ENCODE measurements around the gene ANKS3. TPM values are rescaled to one million over a fixed set of nuclear protein-coding genes. Genes with fewer than 3 reads are reported as not detected.

Gene ANKS3
- total RNA-seq, 2 donors from 2014 or later, result 19.0 to 39.1 TPM

- no peak overlapping the region for H3K27ac Mint-ChIP-seq
Observed at GRCh38 chr16:4685292-4685691, 48.8 kb downstream of the ANKS3 start.

GRCh38 chr16:4684763-4685162 lies 49.3 kb downstream of the ANKS3 start:
- H3K27ac Mint-ChIP-seq, result no peak overlapping the region
- DNase-seq (ENCODE audit: low spot score) (peak; percentile 41), ATAC-seq (no peak)
- H3K9me3 Mint-ChIP-seq, result no peaks in the 10 kb centered on the region
- H3K4me1 Mint-ChIP-seq (ENCODE audit: low read depth in 2 of 2), result no peaks in the 10 kb centered on the region
- no peaks in the 10 kb centered on the region for H3K27me3 Mint-ChIP-seq
- no peak overlapping the region for H3K4me3 Mint-ChIP-seq
- H3K36me3 Mint-ChIP-seq, result no peaks in the 10 kb centered on the region

More at GRCh38 chr16:4685292-4685691, 48.8 kb downstream of the ANKS3 start:
- ATAC-seq (no peak), DNase-seq (ENCODE audit: low spot score) (no peak)
- H3K4me1 Mint-ChIP-seq (ENCODE audit: low read depth in 2 of 2), result no peaks in the 10 kb centered on the region
- H3K4me3 Mint-ChIP-seq, result no peak overlapping the region
- no peaks in the 10 kb centered on the region for H3K36me3 Mint-ChIP-seq
- no peaks in the 10 kb centered on the region for H3K9me3 Mint-ChIP-seq
- H3K27me3 Mint-ChIP-seq, result no peaks in the 10 kb centered on the region

- no peak overlapping the region for H3K27ac Mint-ChIP-seq
- H3K4me1 Mint-ChIP-seq (ENCODE audit: low read depth in 2 of 2), result no peaks in the 10 kb centered on the region
- H3K9me3 Mint-ChIP-seq, result no peaks in the 10 kb centered on the region
- no peak overlapping the region for H3K4me3 Mint-ChIP-seq
- DNase-seq (ENCODE audit: low spot score), result peak; percentile 46
- H3K36me3 Mint-ChIP-seq, result no peaks in the 10 kb centered on the region
- no peak for ATAC-seq
- H3K27me3 Mint-ChIP-seq, result no peaks in the 10 kb centered on the region
Observed at GRCh38 chr16:4684058-4684715, 49.9 kb downstream of the ANKS3 start.

GRCh38 chr16:4683255-4684057 lies 50.6 kb downstream of the ANKS3 start:
- no peaks in the 10 kb centered on the region for H3K27me3 Mint-ChIP-seq
- H3K4me1 Mint-ChIP-seq (ENCODE audit: low read depth in 2 of 2), result peaks cover 0 to under 1% of the 10 kb centered on the region in 2 donors
- no peak for ATAC-seq
- H3K36me3 Mint-ChIP-seq, result no peaks in the 10 kb centered on the region
- no peaks in the 10 kb centered on the region for H3K9me3 Mint-ChIP-seq
- H3K27ac Mint-ChIP-seq, result no peak overlapping the region
- no peak for DNase-seq (ENCODE audit: low spot score)
- no peak overlapping the region for H3K4me3 Mint-ChIP-seq

DNA sequence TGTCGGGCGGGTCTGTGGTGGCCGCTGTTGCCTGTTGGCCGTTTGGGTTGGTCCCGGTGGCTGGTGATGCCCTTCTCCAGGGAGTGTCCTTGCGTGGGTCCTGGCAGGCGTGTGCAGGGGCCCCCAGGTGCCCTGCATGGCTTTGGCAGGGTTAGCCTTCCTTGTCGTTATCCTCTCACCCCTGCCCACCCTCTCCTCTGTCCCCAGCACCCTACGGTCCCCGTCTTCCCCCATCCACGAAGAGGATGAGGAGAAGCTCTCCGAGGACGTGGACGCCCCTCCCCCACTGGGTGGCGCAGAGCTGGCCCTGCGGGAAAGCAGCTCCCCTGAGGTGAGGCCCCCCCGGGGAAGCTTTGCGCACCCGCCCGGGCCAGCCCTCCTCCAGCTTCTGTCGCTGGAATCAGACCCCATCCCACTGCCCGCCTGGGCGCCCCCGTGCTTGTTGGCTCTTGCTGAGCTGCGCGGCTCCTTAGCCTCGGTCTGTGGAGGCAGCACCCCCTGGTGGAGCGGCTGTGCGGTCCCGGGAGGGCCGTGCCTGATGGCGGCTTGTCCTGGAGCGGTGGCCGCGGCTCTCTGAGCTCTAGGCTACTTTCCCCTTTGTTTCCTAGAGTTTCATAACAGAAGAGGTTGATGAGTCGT lies 51.3 kb downstream of the ANKS3 start:
- ATAC-seq, result no peak
- no peak for DNase-seq (ENCODE audit: low spot score)
- Mint-ChIP-seq H3K4me1 (ENCODE audit: low read depth in 2 of 2) (peaks cover 0 to 4% of the 10 kb centered on the region in 2 donors), H3K27me3 (no peaks in the 10 kb centered on the region), H3K4me3 (no peak overlapping the region), H3K27ac (no peak overlapping the region), H3K9me3 (no peaks in the 10 kb centered on the region), H3K36me3 (no peaks in the 10 kb centered on the region)

- Mint-ChIP-seq H3K4me3 (no peak overlapping the region), H3K4me1 (ENCODE audit: low read depth in 2 of 2) (peaks cover 0 to 4% of the 10 kb centered on the region in 2 donors), H3K27me3 (no peaks in the 10 kb centered on the region), H3K9me3 (no peaks in the 10 kb centered on the region), H3K36me3 (no peaks in the 10 kb centered on the region), H3K27ac (no peak overlapping the region)
- DNase-seq (ENCODE audit: low spot score) (no peak), ATAC-seq (no peak)
Observed at GRCh38 chr16:4682084-4682591, 51.9 kb downstream of the ANKS3 start.

- H3K9me3 Mint-ChIP-seq, result no peaks in the 10 kb centered on the region
- no peak for ATAC-seq
- no peak for DNase-seq (ENCODE audit: low spot score)
- H3K27ac Mint-ChIP-seq, result peak overlapping the region in 1 of 2 donors; percentile 35
- H3K4me1 Mint-ChIP-seq (ENCODE audit: low read depth in 2 of 2), result peaks cover 5 to 9% of the 10 kb centered on the region in 2 donors
- no peaks in the 10 kb centered on the region for H3K27me3 Mint-ChIP-seq
- H3K36me3 Mint-ChIP-seq, result no peaks in the 10 kb centered on the region
- H3K4me3 Mint-ChIP-seq, result no peak overlapping the region
Observed at GRCh38 chr16:4681471-4682083, 52.5 kb downstream of the ANKS3 start.

DNA sequence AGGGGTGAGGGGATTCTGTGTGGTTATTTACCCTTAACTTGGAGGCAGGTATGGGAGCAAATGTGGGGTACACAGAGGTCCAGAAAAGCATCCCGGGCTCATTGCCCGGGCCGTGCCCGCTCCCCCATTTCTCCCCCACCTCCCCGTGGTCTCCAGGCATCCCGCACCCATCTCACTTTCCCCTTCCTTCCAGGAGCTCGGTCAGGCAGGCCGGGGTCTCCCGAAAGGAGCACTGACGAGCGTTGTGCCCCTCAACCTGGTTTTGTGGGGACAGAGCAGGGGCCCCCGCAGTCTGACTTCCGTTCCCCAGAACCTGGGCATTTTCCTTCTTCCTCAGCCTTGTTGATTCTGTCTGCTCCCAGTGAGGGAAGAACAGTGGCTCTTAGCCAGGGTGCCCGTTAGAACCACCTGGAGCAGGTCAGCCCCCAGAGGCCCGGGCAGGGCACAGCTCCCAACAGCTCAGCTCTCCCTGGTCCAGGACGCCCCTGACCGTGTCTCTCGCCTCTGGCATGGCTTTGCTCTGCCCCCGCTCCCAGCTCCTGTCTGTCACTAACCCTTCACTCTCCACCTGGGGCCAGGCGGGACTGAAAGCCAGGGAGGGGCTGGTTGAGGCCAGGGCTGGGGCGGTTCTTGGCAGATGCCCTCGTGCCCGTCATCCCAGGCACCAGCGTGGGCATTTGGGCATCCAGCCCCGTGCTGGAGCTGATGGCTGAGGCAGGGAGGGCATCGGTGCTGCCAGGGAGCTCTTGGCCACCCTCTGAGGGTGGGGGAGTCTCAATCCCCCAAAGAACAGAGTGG lies 53.2 kb downstream of the ANKS3 start:
- Mint-ChIP-seq H3K27me3 (no peaks in the 10 kb centered on the region), H3K4me3 (no peak overlapping the region), H3K4me1 (ENCODE audit: low read depth in 2 of 2) (peaks cover 12 to 16% of the 10 kb centered on the region in 2 donors), H3K36me3 (no peaks in the 10 kb centered on the region), H3K27ac (peak overlapping the region in 1 of 2 donors; percentile 35), H3K9me3 (no peaks in the 10 kb centered on the region)
- no peak for DNase-seq (ENCODE audit: low spot score)
- no peak for ATAC-seq

GRCh38 chr16:4679850-4680636 lies 54.0 kb downstream of the ANKS3 start:
- no peaks in the 10 kb centered on the region for H3K9me3 Mint-ChIP-seq
- no peak for ATAC-seq
- H3K27me3 Mint-ChIP-seq, result no peaks in the 10 kb centered on the region
- no peak overlapping the region for H3K27ac Mint-ChIP-seq
- H3K4me3 Mint-ChIP-seq, result no peak overlapping the region
- H3K36me3 Mint-ChIP-seq, result no peaks in the 10 kb centered on the region
- H3K4me1 Mint-ChIP-seq (ENCODE audit: low read depth in 2 of 2), result peaks cover 19 to 22% of the 10 kb centered on the region in 2 donors
- no peak for DNase-seq (ENCODE audit: low spot score)

DNA sequence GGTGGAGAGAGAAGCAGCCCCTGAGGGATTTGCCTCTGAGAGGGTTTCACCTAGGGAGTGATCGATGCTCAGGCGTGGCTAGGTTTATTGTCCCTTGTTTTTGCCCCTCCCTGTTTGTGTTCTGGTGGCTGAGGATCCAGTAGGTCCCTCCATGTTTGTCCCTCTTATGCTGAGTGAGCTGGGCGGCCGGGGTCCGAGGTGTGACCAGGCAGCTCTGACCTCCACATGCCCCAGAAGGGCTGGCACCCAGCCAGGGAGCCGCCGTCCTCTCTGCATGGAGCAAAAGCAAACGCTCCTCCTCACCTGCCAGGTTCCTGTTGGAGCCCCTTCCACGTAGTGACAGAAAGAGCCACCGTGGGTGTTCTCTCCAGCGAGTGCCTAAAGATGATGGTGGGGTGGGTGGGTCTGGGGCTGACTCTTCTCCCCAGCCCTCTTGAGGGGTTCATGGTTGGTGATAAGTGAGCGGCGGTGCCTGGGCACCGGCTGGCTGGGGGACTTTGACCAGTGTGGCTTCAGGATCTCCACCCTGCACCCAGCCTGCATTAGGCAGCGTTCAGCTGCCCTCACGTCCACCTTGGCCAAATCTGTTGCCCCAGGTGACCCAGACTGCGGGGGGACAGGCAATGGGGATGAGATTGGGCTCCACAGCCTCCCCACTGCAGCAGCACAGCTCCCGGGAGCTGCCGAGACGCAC lies 54.8 kb downstream of the ANKS3 start:
- no peak overlapping the region for H3K4me3 Mint-ChIP-seq
- no peaks in the 10 kb centered on the region for H3K36me3 Mint-ChIP-seq
- H3K27ac Mint-ChIP-seq, result no peak overlapping the region
- no peaks in the 10 kb centered on the region for H3K27me3 Mint-ChIP-seq
- no peaks in the 10 kb centered on the region for H3K9me3 Mint-ChIP-seq
- no peak for ATAC-seq
- H3K4me1 Mint-ChIP-seq (ENCODE audit: low read depth in 2 of 2), result peaks cover 19 to 22% of the 10 kb centered on the region in 2 donors
- DNase-seq (ENCODE audit: low spot score), result no peak

GRCh38 chr16:4678596-4678995 lies 55.5 kb downstream of the ANKS3 start:
- Mint-ChIP-seq H3K4me1 (ENCODE audit: low read depth in 2 of 2) (peaks cover 19 to 22% of the 10 kb centered on the region in 2 donors), H3K27me3 (no peaks in the 10 kb centered on the region), H3K36me3 (no peaks in the 10 kb centered on the region), H3K4me3 (no peak overlapping the region), H3K9me3 (no peaks in the 10 kb centered on the region), H3K27ac (no peak overlapping the region)
- DNase-seq (ENCODE audit: low spot score) (no peak), ATAC-seq (no peak)

DNA sequence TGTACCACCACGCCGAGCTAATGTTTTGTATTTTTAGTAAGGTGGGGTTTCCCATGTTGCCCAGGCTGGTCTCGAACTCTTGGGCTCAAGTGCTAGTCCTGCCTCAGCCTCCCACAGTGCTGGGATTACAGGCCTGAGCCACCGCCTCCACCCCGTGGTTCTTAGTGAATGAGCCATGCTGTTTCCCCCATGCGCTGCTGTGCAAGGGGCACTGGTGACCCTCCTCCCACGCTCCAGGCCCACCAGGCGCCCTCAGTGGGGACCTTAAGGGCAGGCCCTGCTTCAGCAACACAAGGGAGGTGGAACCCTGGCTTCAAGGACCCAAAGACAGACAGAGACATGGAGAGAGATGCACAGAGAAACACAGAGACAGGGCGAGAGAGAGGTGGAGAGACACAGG lies 56.1 kb downstream of the ANKS3 start:
- H3K27me3 Mint-ChIP-seq, result no peaks in the 10 kb centered on the region
- ATAC-seq (no peak), DNase-seq (ENCODE audit: low spot score) (no peak)
- H3K9me3 Mint-ChIP-seq, result no peaks in the 10 kb centered on the region
- H3K36me3 Mint-ChIP-seq, result no peaks in the 10 kb centered on the region
- H3K27ac Mint-ChIP-seq, result no peak overlapping the region
- peaks cover 19 to 22% of the 10 kb centered on the region in 2 donors for H3K4me1 Mint-ChIP-seq (ENCODE audit: low read depth in 2 of 2)
- H3K4me3 Mint-ChIP-seq, result no peak overlapping the region
